HG02970 (cell line): ENCODE measurements around the gene TMEM218.
"Not testable (repeated sequence)": the region's sequence is repeated elsewhere in the genome, so short reads cannot be mapped to it uniquely, and the experiment has no call there.

ENCODE experiments used
- ATAC-seq: cut with Tn5 transposase; IDR thresholded peaks from one replicate; pipeline ENCODE4 v1.9.1; 2021; ENCODE audit warnings: mild to moderate bottlenecking, moderate library complexity, moderate number of reproducible peaks; ENCODE audit not compliant: unreplicated experiment, low FRiP score

TMEM218 gene

DNA sequence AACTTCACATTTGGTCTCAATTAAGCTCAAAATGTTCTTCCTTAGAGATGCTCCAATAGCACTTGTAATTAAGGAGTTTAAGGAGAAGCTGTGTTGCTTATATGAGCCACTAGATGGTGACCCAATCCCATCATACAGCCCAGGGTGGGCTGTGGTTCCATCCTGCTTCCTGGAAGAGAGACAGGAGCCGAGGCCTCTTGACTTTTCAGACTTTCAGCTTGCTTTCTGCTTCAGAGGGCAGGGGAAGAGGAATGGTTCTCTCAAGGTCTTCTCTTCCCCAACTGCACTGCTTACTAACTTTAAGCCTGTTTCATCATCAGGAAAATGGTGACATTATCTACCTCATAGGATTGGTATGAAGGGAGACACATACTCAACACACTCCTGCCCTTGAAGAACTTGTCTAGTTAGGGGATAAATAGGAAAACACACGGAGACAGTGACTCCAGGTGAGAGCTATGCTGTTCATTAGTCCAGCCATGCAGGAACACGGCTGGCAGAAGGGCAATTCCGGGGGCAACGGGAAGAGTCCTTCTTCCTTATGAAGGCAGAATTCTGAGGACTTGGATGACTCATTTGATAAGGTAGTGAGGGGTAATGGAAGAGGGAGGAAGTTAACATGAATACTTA, 20.1 kb downstream of the TMEM218 start:
- no peak for ATAC-seq

DNA sequence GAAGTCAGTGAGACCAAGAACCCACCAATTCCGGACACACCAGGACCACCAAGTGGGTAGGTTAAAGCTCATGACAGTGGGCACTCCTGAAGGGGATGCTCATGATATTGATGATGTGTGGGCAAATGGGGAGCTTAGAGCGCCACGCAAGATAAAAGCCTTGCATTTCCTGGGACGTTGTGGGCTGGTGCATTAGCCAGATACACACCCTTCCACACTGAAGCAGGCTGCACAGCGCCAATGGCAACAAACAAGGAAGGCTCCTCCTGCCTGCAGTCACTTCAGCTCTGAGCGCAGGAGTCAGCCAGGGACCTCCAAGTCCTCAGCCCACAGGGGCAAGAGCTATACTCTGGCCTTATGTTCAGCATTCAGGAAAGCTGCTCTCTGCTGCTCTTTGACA, 20.6 kb downstream of the TMEM218 start:
- ATAC-seq = no peak

DNA sequence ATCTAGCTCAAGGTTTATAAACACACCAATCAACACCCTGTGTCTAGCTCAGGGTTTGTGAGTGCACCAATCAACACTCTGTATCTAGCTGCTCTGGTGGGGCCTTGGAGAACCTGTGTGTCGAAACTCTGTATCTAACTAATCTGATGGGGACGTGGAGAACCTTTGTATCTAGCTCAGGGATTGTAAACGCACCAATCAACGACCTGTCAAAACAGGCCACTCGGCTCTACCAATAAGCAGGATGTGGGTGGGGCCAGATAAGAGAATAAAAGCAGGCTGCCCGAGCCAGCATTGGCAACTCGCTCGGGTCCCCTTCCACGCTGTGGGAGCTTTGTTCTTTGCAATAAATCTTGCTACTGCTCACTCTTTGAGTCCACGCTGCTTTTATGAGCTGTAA, 21.3 kb downstream of the TMEM218 start:
- ATAC-seq = not testable (repeated sequence)

DNA sequence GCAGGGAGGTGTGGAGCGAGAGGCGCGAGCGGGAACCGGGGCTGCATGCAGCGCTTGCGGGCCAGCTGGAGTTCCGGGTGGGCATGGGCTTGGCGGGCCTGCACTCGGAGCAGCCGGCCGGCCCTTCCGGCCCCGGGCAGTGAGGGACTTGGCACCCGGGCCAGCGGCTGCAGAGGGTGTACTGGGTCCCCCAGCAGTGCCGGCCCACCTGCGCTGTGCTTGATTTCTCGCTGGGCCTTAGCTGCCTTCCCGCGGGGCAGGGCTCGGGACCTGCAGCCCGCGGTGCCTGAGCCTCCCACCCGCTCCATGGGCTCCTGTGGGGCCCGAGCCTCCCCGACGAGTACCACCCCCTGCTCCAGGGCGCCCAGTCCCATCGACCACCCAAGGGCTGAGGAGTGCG, 21.9 kb downstream of the TMEM218 start:
- ATAC-seq = not testable (repeated sequence)

DNA sequence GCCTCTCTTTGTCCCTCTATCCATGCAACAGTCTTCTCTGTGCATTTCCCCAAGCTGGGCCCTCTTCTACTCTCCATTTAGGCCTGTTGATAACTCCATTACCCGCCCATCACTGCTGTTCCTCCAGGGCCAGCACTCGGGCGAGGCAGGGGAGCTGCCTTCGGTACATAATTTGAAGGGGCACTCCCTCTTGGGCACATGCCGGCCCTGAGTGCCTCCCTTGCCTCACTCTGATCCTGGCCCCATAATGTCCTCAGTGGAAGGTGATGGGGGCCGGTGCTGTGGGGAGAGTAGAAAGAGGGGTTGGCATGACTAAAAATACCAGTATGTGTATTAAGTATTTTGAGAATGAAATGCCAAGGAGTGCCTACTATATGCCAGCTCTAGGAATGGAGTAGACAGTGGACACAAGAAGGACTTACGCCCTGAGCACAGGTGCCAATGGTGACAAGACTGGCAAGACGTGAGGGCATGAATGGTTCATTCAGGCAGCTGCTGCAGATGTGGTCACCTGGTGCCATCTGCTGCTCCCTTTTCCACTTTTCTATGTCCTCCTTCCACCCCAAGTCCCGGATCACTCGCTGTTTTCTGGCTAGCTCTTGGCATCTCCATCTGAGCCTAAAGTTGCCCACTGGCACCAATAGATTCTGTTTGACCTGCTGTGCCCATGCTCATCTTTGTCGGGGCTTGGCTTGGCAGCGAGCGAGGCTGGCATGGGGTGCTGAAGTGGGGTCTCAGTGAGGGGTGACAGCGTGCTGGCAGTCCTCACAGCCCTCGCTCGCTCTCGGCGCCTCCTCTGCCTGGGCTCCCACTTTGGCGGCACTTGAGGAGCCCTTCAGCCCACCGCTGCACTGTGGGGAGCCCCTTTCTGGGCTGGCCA, 22.6 kb downstream of the TMEM218 start:
- ATAC-seq = no peak

DNA sequence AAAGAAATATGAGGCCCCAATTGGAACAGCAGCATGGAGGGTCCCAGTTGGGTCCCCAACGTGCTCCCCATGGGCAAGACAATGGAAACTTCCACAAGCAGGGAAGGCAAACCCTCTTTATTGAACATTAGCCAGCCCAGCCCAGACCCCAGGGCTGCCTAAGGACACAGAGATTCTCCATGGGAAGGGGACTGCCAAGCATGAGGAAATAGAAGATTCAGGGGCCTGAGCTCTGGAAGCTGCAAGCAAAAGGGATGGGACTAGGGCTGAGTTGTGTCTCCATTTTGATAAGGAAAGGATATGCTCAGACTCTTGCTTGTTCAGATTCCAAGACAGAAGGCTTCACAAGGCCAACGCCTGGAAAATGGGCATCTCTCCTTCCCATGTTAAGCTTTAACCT, 23.3 kb downstream of the TMEM218 start:
- ATAC-seq = no peak

DNA sequence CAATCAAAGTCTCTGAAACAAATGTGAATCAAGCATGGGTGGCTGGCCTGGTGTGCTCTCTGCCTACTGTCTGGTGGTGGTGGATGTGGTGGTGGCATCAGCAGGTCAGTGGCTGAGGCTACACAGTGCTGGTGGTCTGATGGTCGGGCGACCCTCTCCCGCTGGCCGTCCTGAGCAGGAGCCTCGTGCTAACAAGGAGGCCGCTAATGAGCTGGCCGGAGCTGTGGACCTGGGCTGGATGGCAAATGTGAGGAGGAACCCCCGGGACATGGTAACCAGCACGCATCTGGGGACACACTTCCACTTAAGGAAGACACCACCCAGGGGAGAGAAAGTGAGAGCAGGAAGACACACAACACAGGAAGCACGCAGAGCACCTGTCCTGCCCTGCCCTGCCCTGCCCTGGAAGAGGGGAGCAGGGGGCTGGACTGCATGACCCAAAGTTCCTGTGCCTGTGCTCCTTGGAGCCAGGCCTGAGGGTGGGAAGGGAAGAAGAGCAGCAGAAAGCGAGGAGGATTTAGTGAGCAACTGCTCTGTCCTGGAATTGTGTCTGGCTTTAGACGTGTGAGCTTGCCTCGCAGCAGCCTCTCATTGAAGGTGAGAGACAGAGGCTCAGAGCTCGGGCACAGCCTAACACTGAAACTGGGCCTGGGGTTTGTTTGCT, 24.7 kb downstream of the TMEM218 start:
- no peak for ATAC-seq

DNA sequence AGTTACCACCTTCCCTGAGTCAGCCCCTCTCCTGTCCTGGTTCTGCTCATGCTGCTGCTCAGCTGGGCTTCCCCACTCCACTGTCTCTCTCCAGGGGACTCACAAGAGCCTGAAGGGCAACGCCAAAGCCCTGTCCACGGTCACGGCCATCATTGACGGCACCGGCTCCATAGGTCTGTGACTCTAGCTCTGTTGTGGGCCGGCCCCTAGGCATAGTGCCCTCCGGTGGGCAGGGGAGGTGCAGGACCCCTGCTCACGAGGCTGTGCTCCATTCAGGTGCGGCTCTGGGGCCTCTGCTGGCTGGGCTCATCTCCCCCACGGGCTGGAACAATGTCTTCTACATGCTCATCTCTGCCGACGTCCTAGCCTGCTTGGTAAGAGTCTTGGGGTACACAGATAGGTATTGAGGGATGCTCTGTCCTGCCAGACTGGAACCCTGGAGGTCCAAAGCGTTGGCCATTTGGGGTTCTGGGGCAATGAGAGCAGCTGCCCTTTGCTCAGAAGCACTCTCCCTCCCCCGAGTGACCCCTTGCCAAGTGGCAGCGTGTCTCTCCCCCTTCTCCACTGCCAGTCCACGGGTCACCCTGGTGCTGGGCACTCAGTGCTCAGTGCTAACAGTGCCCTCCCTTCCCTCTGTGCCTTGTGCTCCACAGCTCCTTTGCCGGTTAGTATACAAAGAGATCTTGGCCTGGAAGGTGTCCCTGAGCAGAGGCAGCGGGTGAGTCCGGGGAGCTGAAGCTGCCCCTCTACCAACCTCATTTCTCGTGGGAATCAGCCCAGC, 25.9 kb downstream of the TMEM218 start:
- no peak for ATAC-seq

DNA sequence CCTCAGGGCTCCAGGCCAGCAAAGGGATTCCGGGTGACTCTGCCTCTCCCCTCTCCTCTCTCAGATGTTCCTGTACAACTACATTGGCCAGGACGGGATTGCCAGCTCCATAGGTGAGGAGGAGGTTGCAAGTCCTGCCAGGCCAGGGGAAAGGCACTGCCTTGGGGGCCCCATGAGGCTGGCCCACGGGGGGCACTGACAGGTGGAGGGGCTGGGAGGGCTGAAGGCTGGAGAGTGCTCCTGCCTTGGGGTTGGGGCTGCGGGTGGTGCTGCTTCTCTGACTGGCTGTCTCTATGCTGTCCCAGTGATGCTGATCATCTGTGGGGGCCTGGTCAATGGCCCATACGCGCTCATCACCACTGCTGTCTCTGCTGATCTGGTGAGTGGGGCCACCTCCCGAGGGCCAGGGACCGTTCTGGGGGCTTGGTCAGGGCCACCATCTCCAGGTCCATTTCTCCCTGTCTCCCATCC, 26.6 kb downstream of the TMEM218 start:
- no peak for ATAC-seq

DNA sequence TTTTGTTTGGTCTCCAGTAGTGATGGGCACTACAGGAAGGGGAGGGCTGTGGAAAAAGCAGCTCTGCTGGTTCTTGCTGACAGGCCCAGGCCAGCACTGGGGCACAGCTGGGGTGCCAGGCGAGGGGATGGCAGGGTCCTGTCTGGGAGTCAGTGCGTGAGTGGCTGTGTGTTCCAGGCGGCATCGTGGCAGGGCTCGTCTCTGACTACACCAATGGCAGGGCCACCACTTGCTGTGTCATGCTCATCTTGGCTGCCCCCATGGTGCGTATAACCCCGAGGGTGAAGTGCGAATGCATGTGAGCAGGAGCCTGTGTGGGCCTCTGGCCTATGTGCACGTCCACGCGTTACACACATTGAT, 27.4 kb downstream of the TMEM218 start:
- ATAC-seq = no peak

DNA sequence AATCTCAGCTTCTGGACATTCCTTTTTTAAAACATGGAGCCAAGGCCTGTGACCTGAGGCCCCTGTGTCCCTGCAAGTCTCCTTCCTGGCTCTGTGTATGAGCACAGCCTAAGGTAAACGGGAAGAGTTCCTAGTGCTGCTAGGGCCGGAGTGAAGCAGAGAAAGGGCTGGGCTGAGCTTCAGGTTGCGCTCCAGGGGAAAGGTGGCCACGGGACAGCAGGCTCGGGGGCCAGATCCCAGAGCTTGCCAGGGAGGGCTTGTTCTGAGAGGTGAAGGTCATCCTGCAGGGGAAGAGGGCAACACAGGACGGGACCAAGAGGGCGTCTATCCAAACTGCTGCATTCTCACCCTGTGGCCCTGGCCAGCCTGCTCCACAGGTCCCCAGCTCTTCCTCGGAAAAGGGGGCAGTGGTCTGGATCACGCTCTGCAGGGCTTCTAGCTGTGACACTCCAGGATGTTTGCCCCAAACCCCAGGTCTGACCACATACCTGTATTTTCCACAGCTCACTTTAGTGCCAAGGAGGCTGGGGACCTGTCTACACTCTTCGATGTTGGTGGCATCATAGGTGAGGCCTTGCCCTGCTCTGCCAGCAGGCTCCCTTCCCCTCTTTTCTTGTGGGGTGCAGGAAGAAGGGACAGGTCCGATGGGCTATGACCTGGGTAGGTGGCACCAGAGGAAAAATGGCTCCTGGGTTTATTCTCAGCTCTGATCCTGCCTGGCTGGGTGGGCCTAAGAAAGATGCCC, 27.9 kb downstream of the TMEM218 start:
- ATAC-seq = no peak

DNA sequence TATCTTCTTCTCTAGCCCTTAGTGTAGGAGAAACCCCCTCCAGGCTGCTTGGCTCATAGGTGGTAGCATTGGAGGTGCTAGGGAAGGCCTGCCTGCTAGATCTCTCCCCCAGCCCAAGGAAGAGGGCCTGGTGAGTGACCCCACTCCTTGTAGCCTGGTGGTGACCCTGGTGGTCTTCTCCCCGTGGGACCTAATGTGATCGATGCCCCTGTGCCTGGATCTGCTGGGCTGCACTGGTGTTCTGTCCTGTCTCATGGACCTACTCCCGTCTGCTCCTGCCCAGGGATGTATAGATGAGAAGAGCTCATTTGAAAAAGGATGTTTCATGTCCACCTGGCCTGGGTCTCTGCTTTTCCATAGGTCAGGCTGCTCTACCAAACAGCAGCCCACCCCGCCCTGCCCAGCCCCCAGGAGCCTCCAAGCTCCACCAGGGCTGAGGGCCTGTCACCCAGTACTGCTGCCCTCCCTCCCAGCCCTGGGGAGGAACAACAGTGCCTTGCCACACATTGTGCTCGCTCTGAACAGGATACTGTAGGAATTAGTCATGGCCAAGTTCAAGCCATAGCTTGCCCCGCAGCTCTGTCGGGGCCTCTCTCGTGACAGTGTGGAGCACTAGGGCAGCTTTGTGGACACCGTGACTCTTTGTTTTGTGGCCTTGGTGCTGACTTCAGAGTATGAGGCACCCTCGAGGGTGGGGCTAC, 28.7 kb downstream of the TMEM218 start:
- ATAC-seq = no peak

DNA sequence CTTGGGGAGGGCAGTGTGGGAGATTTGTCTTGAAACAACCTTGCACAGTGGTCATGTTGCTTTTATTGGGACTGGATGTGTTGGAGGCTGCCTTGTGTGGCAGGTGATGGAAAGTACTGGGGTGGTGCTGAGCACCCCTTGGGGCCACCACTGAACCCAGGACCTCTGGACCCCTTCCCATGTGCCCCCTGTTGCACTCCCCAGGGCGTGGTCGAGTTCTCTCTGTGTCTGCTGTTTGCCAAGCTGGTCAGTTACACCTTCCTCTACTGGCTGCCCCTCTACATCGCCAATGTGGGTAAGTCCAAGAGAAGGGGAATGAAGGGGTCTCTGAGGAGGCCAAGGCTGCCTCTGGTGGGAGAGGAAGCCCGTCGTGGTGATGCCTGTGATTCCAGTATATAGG, 29.4 kb downstream of the TMEM218 start:
- ATAC-seq = no peak

DNA sequence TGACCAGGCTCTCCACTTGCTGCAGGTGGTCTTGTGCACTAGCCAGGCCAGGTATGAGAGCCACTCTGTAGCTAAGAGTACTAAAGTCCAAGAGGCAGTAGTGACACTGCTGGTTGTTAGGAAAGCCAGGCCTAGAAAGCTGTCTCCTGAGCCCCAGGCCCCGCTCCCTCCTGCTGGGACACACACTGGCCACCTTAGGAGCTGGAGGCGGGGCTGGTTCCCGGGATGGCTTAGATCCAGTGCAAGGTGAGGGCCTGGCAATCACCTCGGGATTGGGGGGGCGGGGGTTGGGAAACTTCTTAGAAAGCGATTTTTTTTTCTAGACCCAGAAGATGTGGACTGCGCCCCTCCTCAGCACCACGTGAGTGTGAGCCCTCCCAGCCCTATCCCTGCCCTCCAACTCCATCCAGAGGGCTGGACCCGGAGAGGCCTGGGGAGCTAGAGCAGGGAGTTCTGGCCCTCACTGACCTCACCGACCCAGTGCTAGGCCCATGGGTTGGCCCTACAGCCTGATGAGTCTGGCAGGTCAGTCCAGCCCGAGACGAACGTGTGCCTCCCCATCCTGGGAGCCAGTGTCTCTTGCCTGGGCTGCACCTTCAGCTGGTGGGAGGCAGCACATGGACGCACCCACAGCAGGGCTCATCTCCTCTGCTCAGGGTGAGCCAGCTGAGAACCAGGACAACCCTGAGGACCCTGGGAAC, 30.2 kb downstream of the TMEM218 start:
- no peak for ATAC-seq

DNA sequence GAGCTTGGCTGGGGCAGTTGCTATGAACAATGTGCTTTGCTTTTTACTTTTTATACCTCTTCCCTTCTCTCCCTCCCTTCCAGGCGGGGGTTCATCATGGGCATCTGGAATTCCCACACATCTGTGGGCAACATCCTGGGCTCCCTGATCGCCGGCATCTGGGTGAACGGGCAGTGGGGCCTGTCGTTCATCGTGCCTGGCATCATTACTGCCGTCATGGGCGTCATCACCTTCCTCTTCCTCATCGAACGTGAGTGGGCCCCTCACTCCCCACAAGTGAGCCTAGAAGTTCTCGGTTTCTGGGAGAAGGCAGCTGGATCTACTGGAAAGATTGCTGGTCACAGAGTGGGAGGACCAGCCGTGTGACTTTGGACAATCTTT, 30.9 kb downstream of the TMEM218 start:
- ATAC-seq = no peak

DNA sequence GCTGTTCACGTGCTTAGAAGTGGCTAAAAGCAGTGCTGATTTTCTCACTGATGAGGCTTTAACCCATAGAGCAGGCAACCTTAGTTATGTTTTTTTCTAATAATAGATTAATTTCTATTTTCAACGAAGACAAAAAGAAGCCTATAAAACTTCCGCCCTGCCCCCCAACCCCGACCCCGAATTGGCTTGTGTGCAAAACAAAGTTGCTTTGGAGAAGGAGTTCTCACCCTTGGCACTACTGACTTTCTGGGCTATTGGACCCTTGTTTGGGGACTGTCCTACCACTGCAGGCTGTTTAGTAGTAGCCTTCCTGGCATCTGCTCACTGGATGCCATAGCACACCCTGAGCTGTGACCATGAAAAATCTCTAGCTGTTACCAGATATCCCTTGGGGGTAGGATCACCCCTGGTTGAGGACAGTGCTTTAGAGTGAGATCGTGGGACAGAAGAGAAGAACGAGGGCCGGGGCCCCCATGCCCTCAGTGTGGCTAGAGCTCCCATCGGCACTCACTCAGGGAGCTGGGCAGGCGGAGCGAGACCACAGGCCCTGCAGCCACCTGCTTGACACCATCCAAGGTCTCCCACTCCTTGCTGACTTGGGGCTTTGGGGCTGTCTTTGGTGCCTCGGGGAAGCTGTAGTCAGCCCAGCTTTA, 31.4 kb downstream of the TMEM218 start:
- no peak for ATAC-seq

DNA sequence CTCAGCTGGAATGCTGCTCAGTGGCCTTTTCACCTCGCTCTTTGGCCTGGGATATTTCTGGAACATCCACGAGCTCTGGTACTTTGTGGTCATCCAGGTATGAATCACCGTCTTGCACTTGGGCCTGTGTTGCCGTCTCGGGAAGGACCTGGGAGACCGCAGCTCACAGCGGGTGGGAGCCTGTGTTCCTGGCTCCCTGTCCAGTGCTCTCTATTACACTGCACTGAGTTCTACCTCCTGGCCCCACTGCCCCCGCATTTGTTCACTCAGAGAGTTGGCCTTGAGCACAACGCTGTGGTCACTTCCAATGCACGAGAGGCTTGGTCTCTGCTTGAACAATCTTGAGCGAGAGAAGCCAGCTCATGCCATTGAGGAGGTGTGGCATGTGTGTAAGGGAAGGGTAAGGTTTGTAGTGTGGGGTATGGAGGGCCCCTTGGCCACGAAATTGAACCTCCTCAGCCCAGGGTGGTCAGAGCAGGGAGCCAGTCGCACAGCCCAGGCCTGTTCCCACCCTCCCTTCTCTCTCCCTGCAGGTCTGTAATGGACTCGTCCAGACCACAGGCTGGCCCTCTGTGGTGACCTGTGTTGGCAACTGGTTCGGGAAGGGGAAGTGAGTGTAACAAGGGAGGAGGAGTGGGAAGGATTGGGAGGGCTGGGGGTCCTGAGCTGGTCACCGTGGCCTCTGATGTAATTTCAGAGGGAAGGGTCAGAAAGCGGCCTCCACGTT, 32.1 kb downstream of the TMEM218 start:
- no peak for ATAC-seq
